K562 (cell line): ENCODE data around the gene IFNA14. TPM values are rescaled to one million over a fixed set of nuclear protein-coding genes. Genes with fewer than 3 reads are reported as not detected.

ENCODE experiments used
- ATAC-seq: fragments of 200-7000 bp; cut with Tn5 transposase; 3 replicates; pipeline ENCODE4 v1.9.1; 2020; ENCODE audit warnings: moderate library complexity
- BruUV-seq: library from RNA; stranded (reverse); fragments of 400-500 nt; replicated peaks from 2 replicates; lab custom pipeline; 2021; lab: Mats Ljungman, UMichigan
- CTCF ChIA-PET: fragments of 300-600 bp; formaldehyde crosslinking; extraction: SDS; loops from one replicate; lab custom pipeline; 2021; ENCODE audit warnings: low intra/inter-chr PET ratio; lab: Yijun Ruan, JAX
- POLR2A ChIA-PET: fragments of 300-600, 350-650 bp; sonication (Branson Sonifier 250); formaldehyde crosslinking; extraction: SDS; loops from one replicate; lab custom pipeline; 2021; ENCODE audit warnings: antibody characterized with exemption, inconsistent platforms; lab: Yijun Ruan, JAX
- DNase-seq, 4 experiments: peaks; one replicate each; pipeline versions ENCODE4 v3.0.0 to v3.0.0-alpha.2; 2011 to 2018; ENCODE audit warnings: low spot score in 3 of 4, mixed read lengths in 3 of 4; ENCODE audit errors: extremely low read depth in 1 of 4
- FAIRE-seq: peaks from 2 replicates; lab custom pipeline; 2011; peaks lifted over from hg19 to GRCh38; lab: Jason Lieb, UNC
- H2AFZ ChIP-seq: 2 replicates; pipeline ENCODE4 v1.6.0; 2011; ENCODE audit warnings: low read depth, low read length, control low read depth, inconsistent platforms
- H3K27ac ChIP-seq: fragments of 200-600 bp; 3 replicates; pipeline ENCODE4 v1.8.0; 2011; ENCODE audit warnings: low read depth, mild to moderate bottlenecking, control low read depth, inconsistent platforms, low read length, moderate library complexity, mixed read lengths; ENCODE audit errors: extremely low read depth
- H3K27me3 ChIP-seq, 2 experiments: fragments of 300-600 bp in 1 of 2; 2 replicates in 1 of 2; 3 replicates in 1 of 2; pipeline versions ENCODE4 v1.6.0 to v1.8.0; 2011; ENCODE audit warnings: inconsistent platforms in 2 of 2, low read length in 2 of 2, mild to moderate bottlenecking in 1 of 2, mixed read lengths in 1 of 2, moderate library complexity in 1 of 2; ENCODE audit not compliant: control insufficient read depth in 2 of 2, insufficient read depth in 2 of 2
- H3K36me3 ChIP-seq: fragments of 300-600 bp; 3 replicates; pipeline ENCODE4 v1.8.0; 2011; ENCODE audit warnings: mild to moderate bottlenecking, low read length, inconsistent platforms; ENCODE audit not compliant: control insufficient read depth, insufficient read depth
- H3K4me1 ChIP-seq, 2 experiments: fragments of 200-600 bp in 1 of 2; replicated peaks in 1 of 2; 2 replicates in 1 of 2; 3 replicates in 1 of 2; pipeline versions ENCODE4 v1.5.1 to v1.8.0; 2011; ENCODE audit warnings: inconsistent platforms in 2 of 2, low read length in 2 of 2, mild to moderate bottlenecking in 1 of 2, mixed read lengths in 1 of 2, moderate library complexity in 1 of 2; ENCODE audit not compliant: control insufficient read depth in 2 of 2, insufficient read depth in 2 of 2
- H3K4me2 ChIP-seq: 2 replicates; pipeline ENCODE4 v1.6.1; 2011; ENCODE audit warnings: low read length, control low read depth, inconsistent platforms, mixed read lengths; ENCODE audit not compliant: insufficient read depth
- H3K4me3 ChIP-seq: fragments of 200-600 bp; sonication (generic), shearing (Covaris generic); 2 replicates; pipeline ENCODE4 v1.5.1; 2016; ENCODE audit warnings: control low read depth, inconsistent platforms
- H3K79me2 ChIP-seq: fragments of 200-600 bp; 3 replicates; pipeline ENCODE4 v1.8.0; 2011; ENCODE audit warnings: low read length, inconsistent platforms; ENCODE audit not compliant: control insufficient read depth, insufficient read depth
- H3K9ac ChIP-seq, 2 experiments: 2 replicates each; pipeline versions ENCODE4 v1.6.0 to v1.6.1; 2011; ENCODE audit warnings: low read depth in 2 of 2, low read length in 2 of 2, control low read depth in 1 of 2, inconsistent platforms in 1 of 2, mild to moderate bottlenecking in 1 of 2, mixed read lengths in 1 of 2; ENCODE audit not compliant: insufficient read depth in 1 of 2
- H3K9me1 ChIP-seq: one replicate; pipeline ENCODE4 v1.6.0; 2011; ENCODE audit warnings: inconsistent platforms, mild to moderate bottlenecking, low read length, moderate library complexity; ENCODE audit not compliant: control insufficient read depth, insufficient read depth
- H3K9me3 ChIP-seq: replicated peaks from 2 replicates; pipeline ENCODE4 v1.5.1; 2011; ENCODE audit warnings: low read depth, low read length, inconsistent platforms; ENCODE audit not compliant: control insufficient read depth, insufficient read depth
- H4K20me1 ChIP-seq: replicated peaks from 2 replicates; pipeline ENCODE4 v1.6.1; 2011; ENCODE audit warnings: low read length, inconsistent platforms, mixed read lengths; ENCODE audit not compliant: control insufficient read depth, insufficient read depth
- ARID4B ChIP-seq: sonication (generic); formaldehyde crosslinking; IDR thresholded peaks from 2 replicates; pipeline ENCODE4 v1.8.0; 2022; ENCODE audit warnings: mild to moderate bottlenecking, missing genetic modification reagents
- ATF7 ChIP-seq: fragments of 450-650 bp; IDR thresholded peaks from 2 replicates; pipeline ENCODE4 v1.7.1; 2014; ENCODE audit warnings: mild to moderate bottlenecking, moderate library complexity
- CCAR2 ChIP-seq: fragments of 200-400 bp; formaldehyde crosslinking; IDR thresholded peaks from 2 replicates; pipeline ENCODE4 v1.6.1; 2017; ENCODE audit warnings: mild to moderate bottlenecking, low read depth, low read length
- EWSR1 ChIP-seq: fragments of 450-650 bp; IDR thresholded peaks from 2 replicates; pipeline ENCODE4 v1.6.1; 2018; ENCODE audit warnings: borderline replicate concordance, mild to moderate bottlenecking, low read depth, moderate library complexity; ENCODE audit not compliant: partially characterized antibody
- GATAD2A ChIP-seq: fragments of 450-650 bp; IDR thresholded peaks from 2 replicates; pipeline ENCODE4 v1.6.1; 2017
- GTF2F1 ChIP-seq: IDR thresholded peaks from 2 replicates; pipeline ENCODE4 v1.6.1; 2011; ENCODE audit warnings: low read depth, low read length, improper control_type of control experiment
- LEF1 ChIP-seq: fragments of 450-650 bp; IDR thresholded peaks from 2 replicates; pipeline ENCODE4 v1.6.1; 2016; ENCODE audit warnings: mild to moderate bottlenecking
- RAD51 ChIP-seq: fragments of 450-650 bp; IDR thresholded peaks from 2 replicates; pipeline ENCODE4 v1.7.1; 2016; ENCODE audit warnings: low read depth, mild to moderate bottlenecking, borderline replicate concordance
- RBM34 ChIP-seq: fragments of 200-400 bp; formaldehyde crosslinking; IDR thresholded peaks from 2 replicates; pipeline ENCODE4 v1.6.1; 2018; ENCODE audit warnings: low read length, borderline replicate concordance; ENCODE audit not compliant: insufficient read depth
- RNF219 ChIP-seq: fragments of 250-450 bp; sonication (Bioruptor Pico); IDR thresholded peaks from 2 replicates; pipeline ENCODE4 v1.5.0; 2022; ENCODE audit warnings: mild to moderate bottlenecking
- SAFB2 ChIP-seq: fragments of 200-400 bp; formaldehyde crosslinking; IDR thresholded peaks from 2 replicates; pipeline ENCODE4 v1.6.1; 2018; ENCODE audit warnings: borderline replicate concordance, low read length, low read depth, moderate library complexity; ENCODE audit not compliant: severe bottlenecking
- TAF7 ChIP-seq: fragments of 450-650 bp; IDR thresholded peaks from 2 replicates; pipeline ENCODE4 v1.6.1; 2016; ENCODE audit warnings: missing genetic modification characterization, missing compliant biosample characterization
- TSC22D4 ChIP-seq: fragments of 450-650 bp; IDR thresholded peaks from 2 replicates; pipeline ENCODE4 v1.6.1; 2016; ENCODE audit warnings: missing genetic modification characterization, missing biosample characterization, control low read depth
- ZNF121 ChIP-seq: sonication (generic); formaldehyde crosslinking; conservative IDR thresholded peaks from 2 replicates; pipeline ENCODE4 v1.8.0; 2022; ENCODE audit warnings: missing genetic modification reagents
- ZNF655 ChIP-seq: fragments of 250-450 bp; sonication (Bioruptor Pico); IDR thresholded peaks from 2 replicates; pipeline ENCODE4 v1.5.0; 2021
- ZNF696 ChIP-seq: fragments of 250-450 bp; sonication (Bioruptor Pico); conservative IDR thresholded peaks from 2 replicates; pipeline ENCODE4 v1.4.0; 2020; ENCODE audit warnings: mild to moderate bottlenecking, moderate library complexity
- WGBS: fragments of 100-300 bp; shearing (Covaris generic); methylation state at CpG from one replicate; pipeline ENCODE4 v1.1.6; 2016; ENCODE audit warnings: low coverage, mixed read lengths; ENCODE audit not compliant: insufficient coverage; ENCODE audit errors: missing lambda C conversion rate; 5-methylcytosine and 5-hydroxymethylcytosine counted together
- in situ Hi-C: fragments of 300-500 bp; cut with MboI; formaldehyde crosslinking; loops from 4 replicates; pipeline ENCODE4 v1.15.0; 2018; ENCODE audit warnings: inconsistent platforms, mixed read lengths
- intact Hi-C: fragments of 100-400 bp; cut with micrococcal nuclease; formaldehyde crosslinking; loops from 2 replicates; pipeline ENCODE4 v1.14.2; 2022
- polyA plus RNA-seq, 8 experiments: library from polyadenylated mRNA; depleted of rRNA in 4 of 8; stranded (reverse) in 5 of 8; unstranded in 3 of 8; fragments of >200 nt; fragmentation: Nextera tagmentation in 2 of 8; fragmentation: Illumina TruSeq in 1 of 8; extraction: Ambion mirVana in 2 of 8; extraction: Trizol in 1 of 8; gene quantifications; 2 replicates each; pipeline versions ENCODE4 v1.2.1 to v1.2.3, GENCODE V29; 2011 to 2014; ENCODE audit warnings: inconsistent platforms in 1 of 8, missing spikeins in 1 of 8
- total RNA-seq, 7 experiments: library from RNA; depleted of rRNA in 6 of 7; stranded (reverse); fragments of >200 nt in 6 of 7; fragmentation: Illumina TruSeq in 2 of 7; extraction: Trizol in 2 of 7; gene quantifications; 2 replicates each; pipeline versions ENCODE4 v1.2.1 to v1.2.3, GENCODE V29; 2011 to 2021; ENCODE audit warnings: low replicate concordance in 1 of 7

IFNA14 gene
- total and polyA plus RNA-seq, 9 of the 15 experiments (the other 6 are each of a cell fraction or from before 2014, with no cell fraction given): not detected

GRCh38 chr9:21234153-21234687 is 5.6 kb downstream of the IFNA14 start:
- FAIRE-seq: no peak
- in situ Hi-C loops: no loop called here
- TF ChIP-seq ZNF121: no peak
- TF ChIP-seq ZNF655 (CRISPR knock-in tag): no peak
- no peak for TF ChIP-seq LEF1
- no peak for TF ChIP-seq RNF219 (CRISPR knock-in tag)
- no peak for TF ChIP-seq RBM34
- no peak for TF ChIP-seq TSC22D4
- TF ChIP-seq GATAD2A: no peak
- TF ChIP-seq ATF7: no peak
- no peak for TF ChIP-seq SAFB2
- no peak for TF ChIP-seq CCAR2
- TF ChIP-seq EWSR1: no peak
- TF ChIP-seq ZNF696 (CRISPR knock-in tag): no peak
- no peak for TF ChIP-seq GTF2F1
- no peak for TF ChIP-seq TAF7 (tag)
- TF ChIP-seq RAD51: no peak
- no peak for TF ChIP-seq ARID4B

More at GRCh38 chr9:21234153-21234687, 5.6 kb downstream of the IFNA14 start:
- ATAC-seq: no peak
- Histone ChIP-seq H3K4me1 (no peaks in the 10 kb centered on the region), H4K20me1 (no peaks in the 10 kb centered on the region), H3K4me2 (no peak overlapping the region), H3K9me1 (no peaks in the 10 kb centered on the region), H3K9ac (no peak overlapping the region), H2AFZ (no peak overlapping the region), H3K9me3 (no peaks in the 10 kb centered on the region), H3K79me2 (no peaks in the 10 kb centered on the region), H3K27me3 (no peaks in the 10 kb centered on the region), H3K36me3 (no peaks in the 10 kb centered on the region), H3K27ac (no peak overlapping the region), H3K4me3 (no peak overlapping the region)
- no peak for DNase-seq
- intact Hi-C loops: no loop called here
- WGBS: no CpG with 5 or more reads among the region's 4 CpGs
- CTCF ChIA-PET: no interaction called here
- no TSS peak for BruUV-seq
- POLR2A ChIA-PET: no interaction called here
